ENCODE measurements around the gene ANGPT4.

DNA sequence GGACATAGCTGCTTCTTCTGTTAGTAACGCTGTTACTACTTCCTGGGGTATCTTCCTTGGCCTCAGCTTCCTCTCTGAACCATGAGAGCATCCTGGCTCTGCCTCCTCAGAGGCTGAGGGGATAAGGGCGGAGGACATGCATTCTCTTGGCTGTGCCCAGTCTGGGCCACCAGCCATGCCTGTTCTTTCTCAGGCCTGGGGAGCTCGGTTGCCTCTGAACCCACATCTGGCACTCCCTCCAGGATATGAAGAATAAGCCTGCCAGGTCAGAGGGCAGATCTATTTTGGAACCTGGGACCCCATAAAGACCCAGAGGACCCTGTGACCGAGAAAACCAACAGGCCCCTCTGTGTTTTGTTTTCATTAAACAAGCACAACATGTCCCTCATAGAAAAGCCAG is 6.6 kb upstream of the ANGPT4 start:
- no peak for TF ChIP-seq POLR2AphosphoS5 (IDR thresholded peaks at IDR 0.05; ENCODE audit: low read depth, low read length)
- TF ChIP-seq POLR2A (IDR thresholded peaks at IDR 0.05; ENCODE audit: low read depth, low read length) = no peak
- no peak for TF ChIP-seq SPI1 (IDR thresholded peaks at IDR 0.05; ENCODE audit: low read depth, low read length)
- TF ChIP-seq TAF1 (IDR thresholded peaks at IDR 0.05; ENCODE audit: low read depth, low read length) = no peak
- TF ChIP-seq POU2F2 (IDR thresholded peaks at IDR 0.05; ENCODE audit: low read depth, low read length) = no peak
